Keratinocyte (primary cell): ENCODE data around the gene ALK.

ENCODE experiments used
- EZH2 ChIP-seq: IDR thresholded peaks from one replicate; pipeline ENCODE4 v1.6.1; 2012; ENCODE audit warnings: inconsistent platforms, mild to moderate bottlenecking, low read length, moderate library complexity
- TF ChIP-seq, protein P1 (sequence below), 3 experiments: IDR thresholded peaks in 1 of 3; conservative IDR thresholded peaks in 1 of 3; optimal IDR thresholded peaks in 1 of 3; 2 replicates in 2 of 3; 3 replicates in 1 of 3; pipeline versions ENCODE3 to v1.5.1; 2011; ENCODE audit warnings: low read length in 3 of 3, mild to moderate bottlenecking in 3 of 3, moderate library complexity in 2 of 3, control low read depth in 1 of 3, inconsistent platforms in 1 of 3; ENCODE audit not compliant: insufficient read depth in 2 of 3; ENCODE audit errors: extremely low read depth in 1 of 3

DNA sequence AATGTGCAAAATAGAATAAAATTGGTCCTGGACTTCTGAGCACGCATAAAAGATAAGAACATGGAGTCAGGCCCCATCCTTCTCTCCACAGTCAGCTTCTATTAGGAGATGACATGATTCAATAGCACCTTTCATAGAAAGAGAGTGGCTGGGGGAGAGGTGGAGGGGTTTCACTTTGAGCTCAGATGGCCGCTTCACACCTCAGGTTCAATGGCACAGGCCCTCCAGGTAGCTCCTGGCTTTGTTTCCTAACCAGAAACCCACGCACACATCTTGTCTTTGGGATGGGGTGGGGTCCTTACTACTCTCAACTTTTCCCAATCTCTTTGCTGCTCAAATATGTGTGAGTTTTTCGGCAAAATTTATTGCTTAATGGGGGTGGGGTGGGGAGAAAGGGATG is 473.9 kb downstream of the ALK start:
- TF ChIP-seq, protein P1, sequence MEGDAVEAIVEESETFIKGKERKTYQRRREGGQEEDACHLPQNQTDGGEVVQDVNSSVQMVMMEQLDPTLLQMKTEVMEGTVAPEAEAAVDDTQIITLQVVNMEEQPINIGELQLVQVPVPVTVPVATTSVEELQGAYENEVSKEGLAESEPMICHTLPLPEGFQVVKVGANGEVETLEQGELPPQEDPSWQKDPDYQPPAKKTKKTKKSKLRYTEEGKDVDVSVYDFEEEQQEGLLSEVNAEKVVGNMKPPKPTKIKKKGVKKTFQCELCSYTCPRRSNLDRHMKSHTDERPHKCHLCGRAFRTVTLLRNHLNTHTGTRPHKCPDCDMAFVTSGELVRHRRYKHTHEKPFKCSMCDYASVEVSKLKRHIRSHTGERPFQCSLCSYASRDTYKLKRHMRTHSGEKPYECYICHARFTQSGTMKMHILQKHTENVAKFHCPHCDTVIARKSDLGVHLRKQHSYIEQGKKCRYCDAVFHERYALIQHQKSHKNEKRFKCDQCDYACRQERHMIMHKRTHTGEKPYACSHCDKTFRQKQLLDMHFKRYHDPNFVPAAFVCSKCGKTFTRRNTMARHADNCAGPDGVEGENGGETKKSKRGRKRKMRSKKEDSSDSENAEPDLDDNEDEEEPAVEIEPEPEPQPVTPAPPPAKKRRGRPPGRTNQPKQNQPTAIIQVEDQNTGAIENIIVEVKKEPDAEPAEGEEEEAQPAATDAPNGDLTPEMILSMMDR (optimal IDR thresholded peaks at IDR 0.05 in 1 of 3, IDR thresholded peaks at IDR 0.05 in 1 of 3, conservative IDR thresholded peaks at IDR 0.05 in 1 of 3; ENCODE audit: extremely low read depth in 1 of 3, insufficient read depth in 2 of 3, low read length in 3 of 3) = no peak
- no peak for TF ChIP-seq EZH2
